HG03354 (cell line): ENCODE results near the gene ZNF746.

Experiments
- ATAC-seq: cut with Tn5 transposase; IDR thresholded peaks from one replicate; pipeline ENCODE4 v1.9.1; 2021; ENCODE audit warnings: mild to moderate bottlenecking; ENCODE audit not compliant: unreplicated experiment, poor library complexity, severe bottlenecking

Gene ZNF746

GRCh38 chr7:149432121-149432691 lies 65.4 kb downstream of the ZNF746 start:
- no peak for ATAC-seq

- ATAC-seq: no peak
Observed at GRCh38 chr7:149431486-149432120, 66.0 kb downstream of the ZNF746 start.

GRCh38 chr7:149430192-149430591 lies 67.4 kb downstream of the ZNF746 start:
- ATAC-seq: no peak

GRCh38 chr7:149427893-149428292 lies 69.7 kb downstream of the ZNF746 start:
- ATAC-seq: no peak

- ATAC-seq: no peak
Observed at GRCh38 chr7:149427096-149427680, 70.4 kb downstream of the ZNF746 start.

- no peak for ATAC-seq
Observed at GRCh38 chr7:149423449-149424110, 74.0 kb downstream of the ZNF746 start.

GRCh38 chr7:149422914-149423301 lies 74.7 kb downstream of the ZNF746 start:
- ATAC-seq: peak; percentile 17
